Measurements from ENCODE around the gene ST6GAL1.
"Not testable (repeated sequence)": the region's sequence is repeated elsewhere in the genome, so short reads cannot be mapped to it uniquely, and the experiment has no call there.

The ST6GAL1 gene

GRCh38 chr3:186967686-186968085 is 37.4 kb downstream of the ST6GAL1 start:
- DNase-seq (ENCODE audit: low read depth): no peak

- DNase-seq (ENCODE audit: low read depth): no peak
Observed at GRCh38 chr3:186969607-186970006, 39.3 kb downstream of the ST6GAL1 start.

- not testable (repeated sequence) for DNase-seq (ENCODE audit: low read depth)
Observed at GRCh38 chr3:186971106-186971505, 40.8 kb downstream of the ST6GAL1 start.

GRCh38 chr3:186971578-186971977 is 41.3 kb downstream of the ST6GAL1 start:
- DNase-seq (ENCODE audit: low read depth): no peak

GRCh38 chr3:186973702-186974101 is 43.4 kb downstream of the ST6GAL1 start:
- no peak for DNase-seq (ENCODE audit: low read depth)

- no peak for DNase-seq (ENCODE audit: low read depth)
Observed at GRCh38 chr3:186974824-186975313, 44.5 kb downstream of the ST6GAL1 start.

GRCh38 chr3:186975726-186976125 is 45.4 kb downstream of the ST6GAL1 start:
- no peak for DNase-seq (ENCODE audit: low read depth)

- DNase-seq (ENCODE audit: low read depth): no peak
Observed at GRCh38 chr3:186976837-186977750, 46.8 kb downstream of the ST6GAL1 start.

- no peak for DNase-seq (ENCODE audit: low read depth)
Observed at GRCh38 chr3:186978712-186979111, 48.4 kb downstream of the ST6GAL1 start.

- no peak for DNase-seq (ENCODE audit: low read depth)
Observed at GRCh38 chr3:186979852-186980251, 49.5 kb downstream of the ST6GAL1 start.

GRCh38 chr3:186980989-186981388 is 50.7 kb downstream of the ST6GAL1 start:
- DNase-seq (ENCODE audit: low read depth): no peak

- no peak for DNase-seq (ENCODE audit: low read depth)
Observed at GRCh38 chr3:186983659-186984058, 53.3 kb downstream of the ST6GAL1 start.

GRCh38 chr3:186984064-186984463 is 53.7 kb downstream of the ST6GAL1 start:
- no peak for DNase-seq (ENCODE audit: low read depth)

- DNase-seq (ENCODE audit: low read depth): no peak
Observed at GRCh38 chr3:186985661-186986364, 55.5 kb downstream of the ST6GAL1 start.

GRCh38 chr3:186986406-186986805 is 56.1 kb downstream of the ST6GAL1 start:
- DNase-seq (ENCODE audit: low read depth): no peak

- DNase-seq (ENCODE audit: low read depth): no peak
Observed at GRCh38 chr3:186986816-186987215, 56.5 kb downstream of the ST6GAL1 start.

- no peak for DNase-seq (ENCODE audit: low read depth)
Observed at GRCh38 chr3:186988806-186989205, 58.5 kb downstream of the ST6GAL1 start.

GRCh38 chr3:186989429-186989828 is 59.1 kb downstream of the ST6GAL1 start:
- no peak for DNase-seq (ENCODE audit: low read depth)

- DNase-seq (ENCODE audit: low read depth): no peak
Observed at GRCh38 chr3:186990277-186990676, 60.0 kb downstream of the ST6GAL1 start.

GRCh38 chr3:186990878-186991308 is 60.6 kb downstream of the ST6GAL1 start:
- no peak for DNase-seq (ENCODE audit: low read depth)

- DNase-seq (ENCODE audit: low read depth): no peak
Observed at GRCh38 chr3:186991470-186991869, 61.1 kb downstream of the ST6GAL1 start.

- DNase-seq (ENCODE audit: low read depth): not testable (repeated sequence)
Observed at GRCh38 chr3:186992096-186992495, 61.8 kb downstream of the ST6GAL1 start.

- DNase-seq (ENCODE audit: low read depth): no peak
Observed at GRCh38 chr3:186993210-186993782, 63.0 kb downstream of the ST6GAL1 start.

Data from stimulated activated CD8-positive, alpha-beta memory T cell treated with anti-CD3 and anti-CD28 coated beads, Interleukin-7, amount 100 ng/mL, for 24 hours (primary cell).